Measurements from ENCODE around the gene MCF2L2.

GRCh38 chr3:183375337-183375736, 53.1 kb downstream of the MCF2L2 start:
- TF ChIP-seq ZNF274 (IDR thresholded peaks at IDR 0.05; ENCODE audit: borderline replicate concordance, low read depth, low read length) (no peak), CTCF (IDR thresholded peaks at IDR 0.05 in 2 of 3, conservative IDR thresholded peaks at IDR 0.05 in 1 of 3; ENCODE audit: insufficient read depth in 2 of 3, low read depth in 1 of 3, low read length in 3 of 3) (no peak), DMBX1 (CRISPR knock-in tag; IDR thresholded peaks at IDR 0.05; ENCODE audit: borderline replicate concordance) (no peak), PHF8 (IDR thresholded peaks at IDR 0.05; ENCODE audit: borderline replicate concordance, low read length) (no peak), TAF1 (IDR thresholded peaks at IDR 0.05; ENCODE audit: control insufficient read depth, extremely low read depth, insufficient read depth, low read length, severe bottlenecking) (no peak)
